WI38 (cell line): Measurements from ENCODE around the gene CADPS2.
"Not testable (repeated sequence)": the region's sequence is repeated elsewhere in the genome, so short reads cannot be mapped to it uniquely, and the experiment has no call there.

ENCODE experiments used
- H3K4me3 ChIP-seq: 2 replicates; pipeline ENCODE4 v1.5.1; 2011; ENCODE audit warnings: low read depth, mild to moderate bottlenecking, control low read depth, low read length
- CTCF ChIP-seq: IDR thresholded peaks from 2 replicates; pipeline ENCODE4 v1.5.1; 2012; ENCODE audit warnings: low read depth, mild to moderate bottlenecking, control low read depth, low read length

Gene CADPS2

DNA sequence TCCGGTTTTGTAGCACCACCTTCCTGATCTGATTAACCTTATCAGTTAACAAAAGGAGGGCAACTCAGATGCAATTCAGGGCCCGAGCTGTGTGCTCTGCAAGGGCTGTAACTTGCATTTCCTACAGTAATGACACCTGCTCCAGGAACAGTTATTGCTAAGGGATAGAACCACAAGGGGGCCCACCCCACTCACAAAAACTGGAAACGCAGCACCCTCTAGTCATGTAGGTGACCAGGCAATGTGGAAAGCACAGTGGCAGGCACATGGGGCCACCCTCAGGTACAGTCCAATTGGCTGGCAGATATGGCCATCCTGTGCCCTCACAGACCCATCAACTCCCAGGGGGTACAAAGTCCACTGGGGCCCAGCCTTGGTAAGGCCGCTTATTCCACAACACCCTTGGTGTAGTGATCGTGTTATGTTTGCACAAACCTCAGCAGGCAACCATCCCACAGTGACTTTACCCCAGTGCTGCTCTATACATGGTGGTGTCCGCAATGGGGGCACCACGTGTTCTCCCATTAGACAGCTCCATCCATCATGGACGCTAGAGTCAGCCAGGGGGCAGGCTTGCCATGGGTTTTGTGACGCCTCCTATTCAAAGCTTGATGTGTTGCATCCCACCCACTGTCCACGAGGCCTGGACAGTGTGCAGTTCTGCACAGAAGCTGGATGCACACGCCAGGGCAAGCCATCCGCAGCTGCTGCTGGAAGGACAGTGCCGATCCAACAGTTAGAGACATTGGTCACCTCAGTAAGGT, 196.7 kb downstream of the CADPS2 start:
- no peak overlapping the region for H3K4me3 ChIP-seq
- TF ChIP-seq CTCF: no peak

DNA sequence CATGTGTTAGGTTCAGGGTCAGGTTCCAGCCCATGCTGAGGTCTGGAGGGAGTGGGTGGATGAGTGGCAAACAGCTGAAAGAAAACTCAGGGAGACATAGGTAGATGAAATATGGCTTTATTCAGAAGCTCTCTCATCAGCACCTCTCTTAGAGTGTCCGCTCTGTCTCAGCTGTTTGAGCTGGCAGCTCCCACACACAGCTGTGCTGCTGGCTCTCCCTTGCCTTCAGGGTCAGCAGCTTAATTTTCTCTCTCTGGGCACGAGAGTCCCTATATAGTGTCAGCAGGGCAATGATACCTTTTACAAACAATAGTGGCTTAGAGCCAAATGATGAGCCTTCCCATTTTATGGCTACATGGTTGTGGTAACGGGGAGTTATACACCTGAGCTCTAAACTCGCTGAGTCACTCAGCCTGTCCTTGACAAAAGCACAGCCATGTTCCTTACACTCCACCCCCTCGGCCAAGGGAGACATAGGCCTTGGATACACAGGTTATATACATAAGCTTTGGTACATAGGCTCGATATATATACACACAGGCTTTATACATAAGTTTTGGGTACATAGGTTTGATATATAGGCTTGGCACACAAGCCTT, 197.8 kb downstream of the CADPS2 start:
- no peak overlapping the region for H3K4me3 ChIP-seq
- no peak for TF ChIP-seq CTCF

DNA sequence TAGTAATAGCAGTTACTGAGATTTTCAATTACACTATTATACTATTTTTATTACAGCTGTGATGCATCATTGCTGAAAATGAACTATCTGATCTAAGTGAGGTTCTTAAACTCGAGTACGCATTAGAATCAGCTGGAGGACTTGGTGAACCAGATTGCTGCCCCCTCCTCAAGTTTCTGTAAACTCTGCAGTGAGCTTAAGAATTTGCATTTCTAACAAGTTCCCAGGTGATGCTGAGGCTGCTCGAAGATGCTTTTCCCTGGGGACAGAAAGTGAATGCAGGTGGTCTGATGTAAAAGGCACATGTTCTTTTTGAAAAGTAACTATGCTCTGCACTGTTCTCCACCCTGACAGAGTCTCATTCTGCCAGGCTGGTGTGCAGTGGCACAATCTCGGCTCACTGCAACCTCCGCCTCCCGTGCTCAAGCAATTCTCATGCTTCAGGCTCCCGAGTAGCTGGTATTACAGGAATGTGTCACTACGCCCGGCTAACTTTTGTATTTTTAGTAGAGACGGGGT, 199.8 kb downstream of the CADPS2 start:
- H3K4me3 ChIP-seq: no peak overlapping the region
- no peak for TF ChIP-seq CTCF

GRCh38 chr7:122684504-122684903, 201.8 kb downstream of the CADPS2 start:
- H3K4me3 ChIP-seq: no peak overlapping the region
- no peak for TF ChIP-seq CTCF

GRCh38 chr7:122682815-122683550, 203.3 kb downstream of the CADPS2 start:
- no peak for TF ChIP-seq CTCF

DNA sequence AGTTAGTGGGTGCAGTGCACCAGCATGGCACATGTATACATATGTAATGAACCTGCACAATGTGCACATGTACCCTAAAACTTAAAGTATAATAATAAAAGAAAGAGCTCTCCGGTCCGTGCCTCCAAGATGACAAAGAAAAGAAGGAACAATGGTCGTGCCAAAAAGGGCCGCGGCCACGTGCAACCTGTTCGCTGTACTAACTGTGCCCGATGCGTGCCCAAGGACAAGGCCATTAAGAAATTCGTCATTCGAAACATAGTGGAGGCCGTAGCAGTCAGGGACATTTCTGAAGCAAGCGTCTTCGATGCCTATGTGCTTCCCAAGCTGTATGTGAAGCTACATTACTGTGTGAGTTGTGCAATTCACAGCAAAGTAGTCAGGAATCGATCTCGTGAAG, 205.1 kb downstream of the CADPS2 start:
- H3K4me3 ChIP-seq: not testable (repeated sequence)

More at GRCh38 chr7:122682815-122683550, 203.3 kb downstream of the CADPS2 start:
- no peak overlapping the region for H3K4me3 ChIP-seq

DNA sequence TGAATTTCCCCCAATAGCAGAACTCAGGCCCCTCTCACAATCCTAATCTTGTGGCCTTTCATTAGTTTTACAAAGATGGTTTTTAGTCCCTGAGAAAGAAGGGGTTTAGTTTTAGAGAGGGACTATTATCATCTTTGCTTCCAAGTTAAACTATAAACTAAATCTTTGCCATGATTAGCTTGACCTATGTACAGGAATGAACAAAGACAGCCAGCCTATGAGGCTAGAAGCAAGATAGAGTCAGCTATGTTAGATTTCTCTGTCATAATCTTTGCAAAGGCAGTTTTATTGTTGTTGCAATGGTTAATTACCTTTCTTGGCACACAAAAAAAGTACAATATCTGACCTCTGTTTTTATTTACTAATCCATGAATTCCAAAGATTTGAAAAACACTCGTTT, 206.4 kb downstream of the CADPS2 start:
- TF ChIP-seq CTCF: no peak
- H3K4me3 ChIP-seq: no peak overlapping the region

DNA sequence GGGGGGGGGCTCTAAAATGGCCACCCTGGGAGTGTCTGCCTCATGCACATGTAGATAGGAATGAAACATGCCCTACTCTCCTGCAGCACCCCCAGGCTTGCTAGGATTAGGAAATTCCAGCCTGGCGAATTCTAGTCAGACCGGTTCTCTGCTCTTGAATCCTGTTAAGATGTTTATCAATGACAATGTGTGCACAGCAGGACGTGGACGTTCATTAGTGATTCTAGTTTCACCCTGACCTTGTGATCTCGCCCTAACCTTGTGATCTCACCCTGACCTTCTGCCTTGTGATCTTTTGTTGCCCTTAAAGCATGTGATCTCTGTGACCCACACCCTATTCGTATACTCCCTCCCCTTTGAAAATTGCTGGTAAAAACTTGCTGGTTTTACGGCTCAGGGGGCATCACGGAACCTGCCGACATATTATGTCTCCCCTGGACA, 207.0 kb downstream of the CADPS2 start:
- H3K4me3 ChIP-seq: not testable (repeated sequence)
